Skeletal muscle tissue (tissue), 4 donors: ENCODE results near the gene FBLIM1. TPM values are rescaled to one million over a fixed set of nuclear protein-coding genes. Genes with fewer than 3 reads are reported as not detected.

ENCODE experiments used
- H3K27ac ChIP-seq: one replicate; pipeline ENCODE4 v1.7.0; 2013; ENCODE audit warnings: mild to moderate bottlenecking, low read depth, low read length, inconsistent platforms
- H3K27me3 ChIP-seq, 3 donors: one replicate each; pipeline ENCODE4 v1.7.0; 2013; ENCODE audit warnings: low read length in 3 of 3; ENCODE audit not compliant: control insufficient read depth in 3 of 3, insufficient read depth in 3 of 3
- H3K36me3 ChIP-seq, 3 donors: one replicate each; pipeline ENCODE4 v1.7.0; 2013; ENCODE audit warnings: low read length in 3 of 3; ENCODE audit not compliant: control insufficient read depth in 3 of 3, insufficient read depth in 3 of 3
- H3K4me1 ChIP-seq, 3 donors: one replicate each; pipeline ENCODE4 v1.7.0; 2013; ENCODE audit warnings: low read length in 3 of 3, mild to moderate bottlenecking in 3 of 3; ENCODE audit not compliant: control insufficient read depth in 3 of 3, insufficient read depth in 3 of 3
- H3K4me3 ChIP-seq, 3 donors: one replicate each; pipeline ENCODE4 v1.7.0; 2013; ENCODE audit warnings: low read length in 3 of 3
- H3K9ac ChIP-seq, 3 donors: one replicate each; pipeline ENCODE4 v1.7.0; 2013; ENCODE audit warnings: low read length in 3 of 3, mild to moderate bottlenecking in 3 of 3, moderate library complexity in 2 of 3, low read depth in 1 of 3
- H3K9me3 ChIP-seq, 3 donors: one replicate each; pipeline ENCODE4 v1.7.0; 2013; ENCODE audit warnings: low read length in 3 of 3; ENCODE audit not compliant: control insufficient read depth in 3 of 3
- total RNA-seq: library from RNA; depleted of rRNA; stranded (reverse); fragments of >200 nt; gene quantifications from one replicate; pipeline ENCODE4 v1.2.3, GENCODE V29; 2014
- donor health status: Osteomylitis.

Gene FBLIM1
- total RNA-seq, 1 donor from 2014 or later, result 7.3 TPM

DNA sequence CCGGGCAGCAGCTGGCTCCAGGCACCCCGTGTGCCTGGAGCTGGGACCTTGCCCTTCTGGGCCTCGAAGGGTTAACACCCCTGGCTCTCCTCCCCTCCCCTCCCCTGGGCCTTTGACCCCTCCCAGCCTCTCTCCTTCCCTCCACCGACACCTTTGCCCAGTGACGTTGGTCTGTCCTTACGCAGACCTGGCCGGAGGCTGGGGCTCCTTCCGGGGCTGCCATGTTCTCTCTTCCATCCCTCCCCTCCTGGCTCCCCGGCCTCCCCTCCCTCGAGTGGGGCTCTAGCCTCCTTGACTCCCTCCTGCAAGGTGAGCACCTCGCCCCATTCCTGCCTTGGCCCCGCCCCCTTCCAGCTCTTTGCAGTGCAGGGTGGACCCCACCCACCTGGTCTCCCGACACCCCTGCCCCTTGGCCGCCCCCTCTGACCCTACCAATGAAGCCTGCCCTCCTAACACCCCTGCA is 16.2 kb upstream of the FBLIM1 start, which contains the start of gene TMEM82:
Gene TMEM82 (plus strand): TSS at position 161 of the 463 bp plus-strand sequence. CDS start 61 bp downstream, at position 222.
- no peaks in the 10 kb centered on the region for H3K27me3 ChIP-seq
- peaks cover 23 to 34% (median 29%) of the 10 kb centered on the region in 3 donors for H3K4me1 ChIP-seq
- H3K9ac ChIP-seq, result peak within 1 kb of the TSS in 2 of 3 donors; percentile 36 to 62
- H3K27ac ChIP-seq, result no peak within 1 kb of the TSS
- H3K36me3 ChIP-seq, result peaks cover 0 to 10% (median 9%) of the 10 kb centered on the region in 3 donors
- no peaks in the 10 kb centered on the region for H3K9me3 ChIP-seq
- no peak within 1 kb of the TSS for H3K4me3 ChIP-seq

DNA sequence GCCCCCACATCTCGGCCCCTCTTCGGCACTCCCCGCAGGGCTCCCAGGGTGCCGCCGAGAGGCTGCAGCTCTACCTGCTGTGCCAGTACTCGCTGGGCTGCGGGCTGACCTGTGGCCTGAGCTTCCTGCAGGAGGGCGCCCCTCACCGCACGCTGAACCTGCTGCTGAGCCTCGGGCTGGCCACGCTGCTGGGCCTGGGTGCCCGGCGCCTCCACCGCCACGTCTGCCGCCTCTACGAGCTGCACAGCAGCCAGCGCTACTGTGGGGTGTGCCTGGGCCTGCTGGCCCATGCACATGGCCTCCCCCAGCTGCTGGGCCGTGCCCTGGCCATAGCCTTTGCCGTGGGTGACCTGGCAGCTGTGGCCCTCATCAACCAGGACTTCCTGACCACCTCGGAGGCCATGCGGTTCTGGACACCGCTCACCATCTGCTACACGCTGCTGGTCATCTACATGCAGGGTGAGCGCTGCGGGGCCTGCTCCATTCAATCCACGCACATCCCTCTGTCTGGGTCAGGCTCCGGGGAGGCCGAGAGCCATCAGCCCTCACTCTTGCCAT is 14.4 kb upstream of the FBLIM1 start:
- Histone ChIP-seq H3K4me3 (no peak overlapping the region), H3K36me3 (peaks cover 0 to 9% (median 6%) of the 10 kb centered on the region in 3 donors), H3K27me3 (no peaks in the 10 kb centered on the region), H3K9me3 (no peaks in the 10 kb centered on the region), H3K27ac (no peak overlapping the region), H3K4me1 (peaks cover 8 to 16% (median 11%) of the 10 kb centered on the region in 3 donors), H3K9ac (no peak overlapping the region)

DNA sequence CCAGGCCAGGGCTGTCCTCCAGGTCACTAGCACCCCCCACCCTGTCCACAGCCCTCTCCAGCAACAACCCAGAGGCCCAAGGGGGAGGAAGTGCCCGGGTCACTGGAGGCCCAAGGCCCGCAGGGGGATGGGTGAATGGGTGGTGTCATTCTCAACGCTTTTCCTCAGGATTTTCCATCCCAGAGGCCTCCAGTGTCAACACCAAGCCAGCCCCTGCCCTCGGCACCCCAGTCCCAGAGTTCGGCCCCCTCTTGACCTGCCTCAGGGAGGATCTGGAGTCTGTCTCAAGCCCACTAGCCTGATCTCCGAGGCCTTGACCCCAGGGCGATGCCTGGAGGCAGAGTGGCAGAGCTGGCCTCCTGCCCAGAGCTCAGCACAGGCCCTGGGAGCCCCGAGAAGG is 11.2 kb upstream of the FBLIM1 start:
- H3K27ac ChIP-seq, result no peak overlapping the region
- no peak overlapping the region for H3K4me3 ChIP-seq
- H3K9ac ChIP-seq, result no peak overlapping the region
- no peaks in the 10 kb centered on the region for H3K27me3 ChIP-seq
- H3K9me3 ChIP-seq, result no peaks in the 10 kb centered on the region
- peaks cover 0 to 2% (median 0%) of the 10 kb centered on the region in 3 donors for H3K4me1 ChIP-seq
- no peaks in the 10 kb centered on the region for H3K36me3 ChIP-seq

DNA sequence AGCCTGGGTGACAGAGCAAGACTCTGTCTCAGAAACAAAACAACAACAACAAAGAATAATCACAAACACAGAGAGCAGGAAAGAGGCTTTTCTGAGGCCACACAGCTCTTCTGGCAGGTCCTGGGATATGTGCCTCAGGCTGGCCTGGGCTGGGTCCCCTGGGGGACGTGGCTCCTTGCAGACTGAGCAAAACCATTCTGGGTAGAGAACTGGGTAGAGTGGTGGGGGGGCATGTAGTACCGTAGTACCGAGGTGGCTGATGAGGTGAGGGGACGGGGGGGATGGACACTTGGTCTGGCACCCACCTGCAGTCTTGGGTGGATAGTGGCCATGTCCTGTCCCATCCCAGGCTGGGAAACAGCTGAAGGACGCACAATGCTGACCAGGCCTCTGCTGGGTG is 10.3 kb upstream of the FBLIM1 start:
- Histone ChIP-seq H3K36me3 (no peaks in the 10 kb centered on the region), H3K27ac (no peak overlapping the region), H3K4me3 (no peak overlapping the region), H3K4me1 (peaks cover 0 to 2% (median 0%) of the 10 kb centered on the region in 3 donors), H3K9me3 (no peaks in the 10 kb centered on the region), H3K27me3 (no peaks in the 10 kb centered on the region), H3K9ac (no peak overlapping the region)

DNA sequence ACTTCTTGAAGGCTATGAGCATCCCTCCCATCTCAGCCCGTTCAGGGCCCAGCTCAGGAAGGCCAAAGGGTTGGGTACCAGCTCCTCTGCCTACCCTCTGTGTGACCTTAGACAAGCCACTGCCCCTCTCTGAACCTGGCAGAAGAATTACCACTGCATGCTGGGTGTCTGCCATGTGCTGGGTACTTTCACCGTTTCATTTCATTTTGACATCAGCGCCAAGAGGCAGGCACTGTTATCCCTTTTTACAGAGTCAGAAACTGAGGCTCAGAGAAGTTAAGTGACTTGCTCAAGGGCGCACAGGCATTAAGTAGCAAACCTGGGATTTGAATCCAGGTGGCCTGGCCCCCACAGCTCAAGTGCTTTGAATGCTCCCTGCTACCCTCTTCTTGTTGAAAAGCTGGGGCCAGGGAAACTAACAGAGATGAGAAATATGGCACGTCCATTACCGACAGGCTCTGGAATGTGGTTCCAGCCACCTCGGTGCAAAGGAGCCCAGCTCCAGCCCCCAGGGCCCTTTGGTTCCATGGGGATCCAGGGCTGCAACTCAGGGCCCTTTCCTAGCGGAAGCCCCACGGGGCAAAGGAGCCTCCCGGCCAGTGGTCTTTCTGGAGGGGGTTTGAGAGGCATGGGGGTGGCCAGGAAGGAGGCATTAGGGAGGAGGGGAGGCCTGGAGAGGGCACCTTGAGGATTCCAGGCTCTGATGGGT is 9.8 kb upstream of the FBLIM1 start:
- no peak overlapping the region for H3K27ac ChIP-seq
- peak overlapping the region in 1 of 3 donors; percentile 8 for H3K9ac ChIP-seq

DNA sequence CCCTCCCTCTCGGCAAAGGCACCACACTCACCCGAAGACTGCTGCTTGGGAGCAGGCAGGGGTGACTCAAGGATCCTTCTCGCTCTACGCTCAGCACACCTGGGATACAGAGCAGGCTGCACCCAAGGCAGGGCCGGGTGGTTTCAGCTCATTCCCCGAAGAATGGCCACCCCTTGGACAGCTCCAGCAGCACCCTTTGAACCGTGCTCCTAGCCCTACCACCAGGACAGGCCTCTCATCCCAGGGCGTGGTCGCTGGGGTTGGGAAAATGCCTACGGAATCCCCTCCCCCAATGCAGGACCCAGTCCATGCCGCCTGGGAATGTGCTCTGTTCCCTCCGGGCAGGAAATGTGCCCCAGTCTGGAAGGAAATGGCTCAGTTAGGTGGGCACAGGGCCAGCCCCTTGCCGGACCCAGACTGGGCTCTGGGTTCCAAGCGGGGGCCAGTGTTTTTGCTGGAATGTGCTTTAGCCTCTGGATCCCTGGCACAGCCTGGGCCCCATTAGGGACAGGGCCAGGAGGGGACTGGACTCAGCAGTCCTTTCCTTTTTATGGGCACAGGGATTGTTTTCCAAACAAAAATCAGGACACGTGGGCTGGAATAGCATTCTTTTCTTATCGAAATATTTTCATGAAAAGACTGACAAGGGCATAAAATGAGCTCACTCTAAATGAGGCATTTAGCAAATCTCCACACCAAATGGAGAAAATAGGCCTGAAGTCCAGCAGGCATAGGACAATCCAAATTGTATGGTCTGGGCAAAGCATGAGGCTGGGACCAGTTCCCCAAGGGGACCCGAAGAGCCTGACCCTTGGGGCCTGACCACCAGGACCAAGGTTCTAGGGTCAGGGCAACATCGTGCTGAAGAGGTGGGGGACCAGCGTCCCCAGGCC is 8.9 kb upstream of the FBLIM1 start:
- no peaks in the 10 kb centered on the region for H3K27me3 ChIP-seq
- peaks cover 0 to 2% (median 0%) of the 10 kb centered on the region in 3 donors for H3K4me1 ChIP-seq
- peak overlapping the region in 1 of 3 donors; percentile 8 for H3K9ac ChIP-seq
- no peak overlapping the region for H3K27ac ChIP-seq
- no peaks in the 10 kb centered on the region for H3K36me3 ChIP-seq
- no peak overlapping the region for H3K4me3 ChIP-seq
- H3K9me3 ChIP-seq, result no peaks in the 10 kb centered on the region

More for the DNA sequence above, 9.8 kb upstream of the FBLIM1 start:
- peaks cover 0 to 2% (median 0%) of the 10 kb centered on the region in 3 donors for H3K4me1 ChIP-seq
- no peaks in the 10 kb centered on the region for H3K27me3 ChIP-seq
- H3K9me3 ChIP-seq, result no peaks in the 10 kb centered on the region
- no peaks in the 10 kb centered on the region for H3K36me3 ChIP-seq
- H3K4me3 ChIP-seq, result no peak overlapping the region

DNA sequence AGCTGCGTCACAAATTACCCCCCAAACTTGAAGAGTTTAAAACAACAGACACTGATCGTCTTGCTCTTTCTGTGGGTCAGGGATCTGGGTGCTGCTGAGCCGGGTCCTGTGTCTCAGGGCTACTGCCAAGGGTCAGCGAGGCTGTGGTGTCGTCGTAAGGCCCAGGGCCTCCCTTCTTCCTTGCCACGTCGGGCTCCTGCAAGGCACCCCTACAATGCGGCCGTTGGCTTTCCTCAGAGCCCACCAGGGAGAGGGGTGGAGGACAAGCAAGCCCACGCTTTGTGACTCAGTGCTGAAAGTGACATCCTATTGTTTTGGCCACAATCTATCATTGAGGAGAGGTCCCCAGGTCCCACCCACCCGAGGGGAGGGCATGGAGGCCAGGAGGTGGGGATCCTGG is 7.7 kb upstream of the FBLIM1 start:
- no peaks in the 10 kb centered on the region for H3K27me3 ChIP-seq
- H3K9ac ChIP-seq, result no peak overlapping the region
- H3K4me1 ChIP-seq, result peaks cover 0 to 4% (median 0%) of the 10 kb centered on the region in 3 donors
- no peak overlapping the region for H3K27ac ChIP-seq
- no peaks in the 10 kb centered on the region for H3K9me3 ChIP-seq
- H3K36me3 ChIP-seq, result no peaks in the 10 kb centered on the region
- H3K4me3 ChIP-seq, result no peak overlapping the region

DNA sequence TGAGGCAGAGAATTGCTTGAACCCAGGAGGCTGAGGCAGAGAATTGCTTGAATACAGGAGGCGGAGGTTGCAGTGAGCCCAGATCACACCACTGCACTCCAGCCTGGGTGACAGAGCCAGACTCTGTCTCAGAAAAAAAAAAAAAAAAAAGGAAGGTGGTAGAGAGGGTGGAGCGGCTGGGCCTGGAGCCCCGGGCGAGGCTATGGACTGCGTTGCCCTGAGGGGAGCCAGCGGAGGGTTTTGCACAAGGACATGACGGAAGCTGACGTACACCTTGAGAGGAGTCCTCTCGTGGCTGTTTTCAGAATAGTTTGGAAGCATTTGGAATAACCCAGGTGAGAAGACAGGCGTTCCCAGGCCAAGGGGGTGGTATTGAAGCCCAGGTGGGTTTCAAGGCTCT is 6.9 kb upstream of the FBLIM1 start:
- no peaks in the 10 kb centered on the region for H3K36me3 ChIP-seq
- no peak overlapping the region for H3K4me3 ChIP-seq
- H3K9me3 ChIP-seq, result no peaks in the 10 kb centered on the region
- H3K4me1 ChIP-seq, result peaks cover 6 to 11% (median 7%) of the 10 kb centered on the region in 3 donors
- peaks cover 0 to 3% (median 3%) of the 10 kb centered on the region in 3 donors for H3K27me3 ChIP-seq
- no peak overlapping the region for H3K27ac ChIP-seq
- no peak overlapping the region for H3K9ac ChIP-seq

DNA sequence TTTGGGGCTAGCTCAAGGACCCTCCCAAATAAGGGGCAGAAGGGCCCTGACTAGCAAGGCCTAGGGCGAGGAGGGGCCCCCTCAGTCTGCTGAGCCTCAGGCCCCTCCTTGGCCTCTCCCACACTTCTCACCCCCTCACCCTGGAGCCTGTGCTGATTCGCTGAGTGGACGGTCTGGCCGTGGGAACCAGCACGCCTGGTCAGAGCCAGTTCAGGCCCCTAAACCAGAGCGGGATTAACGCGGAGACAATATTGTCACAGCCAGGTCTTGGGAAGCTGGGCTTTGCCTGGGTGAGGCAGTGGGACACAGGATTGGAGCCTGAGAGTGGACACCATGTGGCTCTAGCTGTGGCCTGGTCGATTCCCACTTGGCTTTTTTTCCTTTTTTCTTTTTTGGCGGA is 4.8 kb upstream of the FBLIM1 start:
- H3K4me3 ChIP-seq, result no peak overlapping the region
- H3K36me3 ChIP-seq, result no peaks in the 10 kb centered on the region
- peaks cover 0 to 16% (median 4%) of the 10 kb centered on the region in 3 donors for H3K27me3 ChIP-seq
- H3K4me1 ChIP-seq, result peaks cover 7 to 22% (median 14%) of the 10 kb centered on the region in 3 donors
- no peak overlapping the region for H3K27ac ChIP-seq
- no peak overlapping the region for H3K9ac ChIP-seq
- no peaks in the 10 kb centered on the region for H3K9me3 ChIP-seq
